HG03342 (cell line): ENCODE measurements around the gene WDR93.
A peak's percentile ranks its signal among the peaks of the same experiment; 100 is the strongest.
"Not testable (repeated sequence)": the region's sequence is repeated elsewhere in the genome, so short reads cannot be mapped to it uniquely, and the experiment has no call there.

Experiments
- ATAC-seq: cut with Tn5 transposase; IDR thresholded peaks from one replicate; pipeline ENCODE4 v1.9.1; 2021; ENCODE audit warnings: mild to moderate bottlenecking, moderate library complexity; ENCODE audit not compliant: unreplicated experiment

WDR93 gene

DNA sequence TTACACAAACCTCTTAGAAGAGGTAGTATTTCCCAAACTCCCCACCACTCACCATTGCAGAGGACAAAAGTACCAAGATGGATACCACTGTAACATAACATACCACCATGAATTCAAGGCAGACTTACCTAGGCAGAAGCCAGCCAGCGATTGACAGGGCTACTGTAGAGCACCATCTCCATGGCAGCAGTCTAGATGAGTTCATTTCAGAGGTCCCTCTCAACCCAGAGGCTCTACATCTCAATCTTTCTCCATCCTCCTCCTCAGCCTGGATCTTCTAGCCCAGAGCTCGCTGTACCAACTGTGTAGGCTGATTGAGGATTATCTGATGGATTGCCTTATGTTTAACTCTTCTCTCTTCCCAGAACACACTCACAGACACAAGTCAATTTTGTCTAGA, 9.5 kb upstream of the WDR93 start:
- no peak for ATAC-seq

DNA sequence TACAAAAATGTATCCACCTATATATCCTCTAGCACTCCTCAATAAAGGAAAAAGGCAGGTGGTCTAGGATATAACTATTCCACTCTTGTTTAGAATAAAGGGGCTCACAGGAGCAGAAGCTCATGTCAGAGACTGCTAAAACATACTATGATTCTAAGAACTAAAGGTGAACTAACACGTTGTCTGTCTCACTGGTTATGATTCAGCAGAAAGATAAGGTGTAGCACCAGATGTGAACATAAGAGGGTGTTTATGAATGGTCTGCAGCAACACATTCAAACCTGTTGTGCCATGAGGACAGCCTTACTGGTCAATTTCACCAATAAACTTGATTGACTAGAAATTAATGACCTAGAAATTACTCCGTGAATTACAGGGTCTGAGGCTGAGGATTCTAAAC, 4.6 kb upstream of the WDR93 start:
- no peak for ATAC-seq

DNA sequence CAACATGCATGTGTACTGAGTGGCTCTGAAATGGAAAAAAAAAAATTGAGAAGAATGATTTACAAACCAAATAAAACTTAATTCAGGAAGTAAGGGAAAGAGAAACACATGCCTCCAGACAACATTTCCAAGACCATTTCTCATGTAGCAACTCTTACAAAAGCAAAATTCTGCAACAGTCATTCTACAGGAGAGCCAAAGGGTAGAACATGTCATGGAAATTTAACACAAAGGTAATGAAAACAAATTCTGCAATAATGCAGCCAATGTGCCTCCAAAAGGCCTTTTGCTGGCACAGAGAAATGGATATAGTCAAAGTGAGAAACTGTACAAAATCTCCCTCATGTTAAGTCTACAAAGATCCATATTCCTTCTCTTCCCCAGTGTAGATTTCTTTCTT, 4.1 kb upstream of the WDR93 start:
- no peak for ATAC-seq

DNA sequence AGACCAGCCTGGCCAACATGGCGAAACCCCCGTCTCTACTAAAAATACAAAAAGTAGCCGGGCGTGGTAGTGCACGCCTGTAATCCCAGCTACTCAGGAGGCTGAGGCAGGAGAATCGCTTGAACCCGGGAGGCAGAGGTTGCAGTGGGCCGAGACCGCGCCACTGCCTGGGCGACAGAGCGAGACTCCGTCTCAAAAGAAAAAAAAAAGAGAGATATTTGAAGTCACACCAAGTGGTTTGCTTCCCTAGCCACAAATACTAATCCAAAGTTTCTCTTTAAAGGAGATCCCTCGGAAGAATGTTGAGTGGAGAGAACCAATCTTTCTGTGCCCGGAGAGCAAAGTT, 708 bp upstream of the WDR93 start:
- not testable (repeated sequence) for ATAC-seq

DNA sequence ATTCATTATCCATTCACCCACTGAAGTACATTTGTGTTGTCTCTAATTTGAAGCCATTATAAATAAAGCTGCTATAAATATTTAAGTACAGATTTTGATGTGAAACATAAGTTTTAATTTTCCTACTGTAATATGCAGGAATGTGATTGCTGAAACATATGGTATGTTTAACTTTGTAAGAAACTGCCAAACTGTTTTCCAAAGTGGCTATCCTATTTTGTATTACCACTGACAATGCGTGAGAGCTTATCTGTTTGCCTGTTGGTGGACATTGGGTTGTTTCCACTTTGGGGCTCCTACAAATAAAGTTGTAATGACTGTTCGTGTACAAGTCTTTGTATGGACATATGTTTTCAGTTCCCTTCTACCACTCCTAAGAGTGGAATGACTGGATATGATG, 2.5 kb downstream of the WDR93 start:
- no peak for ATAC-seq

DNA sequence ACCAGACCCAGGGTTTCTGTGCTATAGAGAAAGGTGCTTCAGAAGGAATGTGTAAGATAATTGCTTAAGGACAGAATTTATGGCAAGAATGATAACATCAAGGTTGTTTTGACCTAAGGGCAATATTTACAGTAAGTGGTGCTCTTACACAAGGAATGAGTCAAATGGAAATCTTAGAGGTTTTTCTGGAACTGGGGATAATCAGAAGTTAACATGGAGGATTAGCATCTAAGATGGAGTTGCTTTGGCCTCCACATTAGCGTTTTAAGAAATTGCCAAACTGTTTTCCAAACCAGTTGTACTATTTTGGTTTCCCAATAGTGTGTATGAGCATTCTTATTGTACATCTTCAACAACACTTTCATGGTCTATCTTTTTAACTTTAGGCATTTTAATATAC, 3.1 kb downstream of the WDR93 start:
- ATAC-seq = no peak

DNA sequence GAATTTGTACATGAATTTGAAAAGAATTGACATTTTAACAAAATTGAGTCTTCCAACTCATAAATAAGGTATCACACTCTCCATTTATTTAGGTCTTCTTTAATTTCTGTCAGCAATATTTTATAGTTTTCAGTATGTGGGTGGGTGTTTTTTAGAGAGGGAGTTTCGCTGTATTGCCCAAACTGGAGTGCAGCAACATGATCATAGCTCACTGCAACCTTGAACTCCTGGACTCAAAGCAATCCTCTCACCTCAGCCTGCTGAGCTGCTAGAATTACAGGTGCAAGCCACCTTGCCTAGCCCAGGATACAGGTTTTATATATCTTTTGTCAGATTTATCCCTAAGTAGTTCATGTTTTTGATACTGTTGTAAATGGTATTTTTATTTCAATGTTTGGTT, 4.6 kb downstream of the WDR93 start:
- ATAC-seq = no peak

DNA sequence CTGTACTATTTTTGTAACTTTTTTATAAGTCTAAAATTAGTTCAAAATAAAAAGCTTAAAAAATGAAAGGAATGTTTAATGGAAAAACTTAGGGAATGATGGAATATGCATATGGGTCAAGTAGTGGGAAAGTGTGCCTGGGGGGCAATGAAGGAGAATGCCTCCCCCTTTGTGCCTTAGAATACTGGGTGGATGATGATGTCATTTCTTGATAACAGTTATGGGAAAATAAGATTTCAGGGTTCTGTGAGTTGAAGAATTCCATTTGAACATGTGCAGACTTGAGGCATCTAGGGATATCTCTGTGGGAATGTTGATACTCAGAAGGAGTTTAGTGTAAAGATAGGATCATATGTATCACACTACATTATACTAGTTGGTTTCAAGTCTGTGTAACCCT, 13.8 kb downstream of the WDR93 start:
- no peak for ATAC-seq

DNA sequence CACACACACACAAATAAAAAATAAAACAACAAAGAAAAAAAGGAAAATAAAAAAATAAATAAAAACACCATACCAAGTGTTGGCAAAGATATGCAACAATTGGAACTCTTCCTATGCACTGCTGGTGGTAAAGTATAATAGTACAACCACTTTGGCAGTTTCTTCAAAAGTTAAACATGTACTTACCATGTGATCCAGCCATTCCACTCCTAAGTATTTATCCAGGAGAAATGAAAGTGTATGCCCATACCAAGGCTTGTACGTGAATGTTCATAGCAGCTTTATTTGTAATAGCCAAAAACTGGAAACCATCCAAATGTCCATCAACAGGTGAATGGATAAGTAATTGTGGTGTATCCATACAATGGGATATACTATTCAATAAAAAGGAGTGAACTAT, 17.0 kb downstream of the WDR93 start:
- no peak for ATAC-seq

DNA sequence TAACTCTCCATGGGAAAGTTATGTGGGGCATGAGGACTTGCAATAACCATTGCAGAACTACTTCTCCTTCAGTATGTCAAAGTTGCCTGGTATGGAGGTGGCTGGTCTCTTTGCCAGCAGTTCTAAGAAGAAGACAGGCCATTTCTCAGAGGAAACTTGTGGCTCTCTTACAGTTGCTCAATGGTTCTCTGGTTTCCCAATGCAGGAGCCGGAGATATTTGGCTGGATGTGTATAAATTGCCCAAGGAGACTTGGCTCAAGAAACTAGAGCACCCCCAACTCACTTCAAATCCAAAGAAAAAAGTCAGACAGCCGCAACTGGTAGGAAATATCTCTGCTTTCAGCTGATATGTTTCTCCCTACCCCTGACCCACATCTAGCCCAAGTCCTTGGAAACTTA, 24.2 kb downstream of the WDR93 start:
- no peak for ATAC-seq

DNA sequence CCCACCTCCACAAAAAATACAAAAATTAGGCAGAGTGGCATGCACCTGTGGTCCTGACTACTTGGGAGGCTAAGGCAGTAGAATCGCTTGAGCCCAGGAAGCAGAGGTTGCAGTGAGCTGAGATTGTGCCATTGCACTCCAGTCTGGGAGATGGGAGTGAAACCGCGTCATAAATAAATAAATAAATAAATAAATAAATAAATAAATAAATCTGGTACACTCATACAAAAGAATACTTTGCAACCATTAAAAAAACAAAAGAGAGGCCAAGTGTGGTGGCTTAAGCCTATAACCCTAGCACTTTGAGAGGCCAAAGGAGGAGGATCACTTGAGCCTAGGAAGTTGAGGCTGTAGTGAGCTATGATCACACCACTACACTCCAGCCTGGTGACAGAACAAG, 32.4 kb downstream of the WDR93 start:
- ATAC-seq = no peak

DNA sequence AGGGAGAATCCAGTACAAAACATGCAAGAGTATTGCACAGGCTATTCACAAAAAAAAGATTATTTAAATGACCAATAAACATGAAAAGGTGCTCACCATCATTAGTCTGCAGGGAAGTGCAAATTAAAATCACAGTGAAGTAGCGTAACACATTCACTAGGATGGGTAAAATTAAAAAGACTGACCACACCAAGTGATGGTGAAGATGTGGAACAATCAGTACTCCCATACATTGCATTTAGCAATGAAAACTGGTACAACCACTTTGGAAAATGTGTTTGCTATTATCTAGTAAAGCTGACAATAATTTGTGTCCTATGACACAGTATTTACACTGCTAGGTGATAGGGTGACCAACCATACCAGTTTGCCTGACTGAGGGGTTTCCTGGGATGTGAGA, 34.0 kb downstream of the WDR93 start:
- no peak for ATAC-seq

DNA sequence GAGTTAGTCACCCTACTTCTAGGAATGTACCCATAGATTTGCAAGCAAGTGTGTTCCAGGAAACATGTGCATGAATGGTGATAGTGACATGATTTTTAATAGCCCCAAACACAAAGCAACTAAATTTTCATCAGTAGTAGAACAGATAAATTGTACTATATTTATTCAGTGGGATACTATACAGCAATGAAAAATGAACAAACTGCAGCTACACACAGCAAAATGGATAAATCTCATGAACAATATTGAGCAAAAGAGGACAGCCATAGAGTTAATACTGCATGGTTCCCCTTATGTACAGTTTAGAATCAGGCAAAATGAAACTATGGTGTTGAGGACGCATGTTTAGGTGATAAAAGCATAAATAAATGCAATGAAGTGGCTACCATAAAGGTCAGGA, 34.5 kb downstream of the WDR93 start:
- ATAC-seq = no peak

DNA sequence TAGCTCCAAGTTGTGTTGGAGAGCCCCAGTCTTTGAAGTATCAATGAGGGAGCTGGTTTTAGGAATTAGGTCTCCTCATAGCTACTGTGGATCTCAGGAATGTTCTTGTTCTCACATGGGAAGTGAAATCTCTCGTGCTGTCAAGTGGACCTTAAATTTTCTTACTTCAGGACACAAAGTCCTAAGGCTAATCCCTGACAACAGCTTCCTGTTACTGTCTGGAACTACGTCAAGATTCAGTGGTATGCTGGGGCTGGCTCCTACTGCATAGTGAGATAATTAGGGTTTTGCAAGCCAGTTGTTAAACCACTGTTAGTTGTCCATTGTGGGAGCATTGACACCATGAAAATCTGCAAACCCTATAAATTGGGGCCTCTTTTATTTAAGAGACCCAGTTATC, 37.6 kb downstream of the WDR93 start:
- ATAC-seq = no peak

DNA sequence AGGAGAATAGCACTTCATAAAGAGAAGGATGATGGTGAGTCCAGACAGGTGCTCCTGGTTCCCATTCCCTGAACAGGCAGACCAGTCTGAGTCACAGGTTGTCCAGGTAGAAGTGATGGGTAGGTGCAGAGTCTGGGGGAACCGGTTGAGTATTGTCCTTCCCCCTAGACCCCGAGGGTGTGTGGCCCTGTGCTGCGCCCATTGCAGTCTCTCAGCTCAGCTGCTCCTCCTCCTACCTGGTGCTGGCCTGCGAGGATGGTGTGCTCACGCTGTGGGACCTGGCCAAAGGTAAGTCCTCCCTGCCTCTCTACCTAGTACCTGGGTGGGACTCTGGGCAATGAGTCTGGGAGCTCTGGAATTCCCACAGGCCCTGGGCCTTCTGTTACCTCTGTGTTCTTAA, 40.7 kb downstream of the WDR93 start:
- ATAC-seq = no peak

DNA sequence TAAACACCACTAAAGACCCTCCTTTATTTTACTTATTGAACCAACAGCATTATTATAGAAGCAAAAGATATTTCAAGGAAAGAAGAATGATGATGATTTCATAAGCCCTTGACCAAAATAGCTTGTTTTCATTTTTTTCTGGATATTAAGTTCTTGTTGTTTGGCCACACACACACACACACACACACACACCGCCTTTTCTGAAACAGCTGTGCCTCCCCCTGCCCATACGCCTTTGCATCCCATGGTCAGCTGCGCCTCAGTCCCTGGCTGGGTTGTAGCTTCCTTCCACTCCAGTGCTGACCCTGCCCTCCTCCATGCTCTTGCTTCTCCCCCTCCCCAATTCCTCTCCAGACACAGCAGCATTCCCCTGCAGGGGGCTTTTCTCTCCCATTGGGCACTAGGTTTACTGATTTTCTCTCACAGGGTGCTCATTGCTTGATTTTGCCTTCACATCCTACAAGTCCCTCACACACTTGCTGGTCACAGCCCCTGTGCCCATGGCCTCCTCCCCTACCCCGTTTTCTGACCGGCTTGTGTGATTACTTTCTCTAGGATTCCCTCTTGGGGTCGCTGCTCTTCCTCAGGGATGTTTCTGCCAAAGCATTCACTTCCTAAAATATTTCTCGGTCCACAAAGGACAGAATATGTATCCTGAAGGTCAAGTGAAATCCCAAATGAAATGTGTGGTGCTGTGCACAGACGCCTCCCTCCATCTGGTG, 42.0 kb downstream of the WDR93 start:
- ATAC-seq = no peak

DNA sequence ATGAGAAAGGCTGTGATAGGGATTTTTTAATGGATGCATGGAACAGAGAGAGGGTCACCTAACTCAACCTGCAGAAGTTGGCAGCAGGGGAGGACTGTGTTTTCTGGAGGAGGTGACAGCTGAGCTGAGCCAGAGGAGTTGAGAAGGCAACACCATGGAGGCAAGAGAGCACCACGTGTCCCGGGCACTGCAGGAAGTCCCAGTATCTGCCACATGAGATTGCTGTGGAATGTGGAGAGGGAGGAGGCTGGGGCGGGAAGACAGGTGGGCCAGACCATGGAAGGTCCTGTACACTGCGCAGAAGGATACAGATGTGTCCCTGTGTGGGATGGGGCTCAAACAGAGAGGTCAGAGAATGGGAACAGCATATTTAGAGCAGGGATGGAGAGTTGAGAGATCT, 45.2 kb downstream of the WDR93 start:
- ATAC-seq = no peak

DNA sequence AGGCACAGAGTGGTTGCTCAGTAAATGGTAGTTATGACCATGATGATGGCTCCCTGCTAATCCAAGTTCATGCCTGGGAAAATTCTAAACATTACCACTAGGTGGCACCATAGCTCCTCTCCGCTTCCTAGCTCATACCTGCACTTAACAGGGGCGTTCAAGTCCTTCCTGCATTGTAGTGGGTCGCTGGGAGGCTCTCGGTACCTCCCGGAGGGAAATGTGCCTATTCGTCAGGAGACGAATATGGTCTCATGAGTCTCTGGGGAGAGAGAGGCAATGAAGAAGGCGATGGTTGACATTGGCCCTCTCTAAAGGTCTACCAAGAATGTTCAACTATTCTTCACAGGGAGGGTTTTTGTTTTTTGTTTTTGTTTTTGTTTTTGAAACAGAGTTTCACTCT, 49.5 kb downstream of the WDR93 start:
- peak; percentile 80 for ATAC-seq

DNA sequence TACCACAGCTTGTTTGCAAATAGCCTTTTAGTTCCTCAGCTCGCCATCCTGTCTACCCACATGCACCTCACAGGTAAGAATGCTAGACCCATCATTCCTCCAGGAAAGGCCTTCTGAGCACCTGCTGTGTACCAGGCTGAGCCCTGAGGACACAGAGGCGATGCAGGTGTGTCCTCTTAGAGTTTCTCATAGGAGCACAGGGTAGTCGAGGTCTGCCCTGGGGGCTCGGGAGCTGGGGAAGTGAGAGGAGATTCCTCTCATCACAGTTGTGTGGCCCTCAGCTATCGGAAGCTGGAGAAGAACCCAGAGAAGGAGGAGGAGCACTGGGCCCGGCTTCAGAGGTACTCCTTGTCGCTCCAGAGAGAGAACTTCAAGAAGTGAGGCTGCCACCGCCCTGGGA, 52.4 kb downstream of the WDR93 start:
- no peak for ATAC-seq

DNA sequence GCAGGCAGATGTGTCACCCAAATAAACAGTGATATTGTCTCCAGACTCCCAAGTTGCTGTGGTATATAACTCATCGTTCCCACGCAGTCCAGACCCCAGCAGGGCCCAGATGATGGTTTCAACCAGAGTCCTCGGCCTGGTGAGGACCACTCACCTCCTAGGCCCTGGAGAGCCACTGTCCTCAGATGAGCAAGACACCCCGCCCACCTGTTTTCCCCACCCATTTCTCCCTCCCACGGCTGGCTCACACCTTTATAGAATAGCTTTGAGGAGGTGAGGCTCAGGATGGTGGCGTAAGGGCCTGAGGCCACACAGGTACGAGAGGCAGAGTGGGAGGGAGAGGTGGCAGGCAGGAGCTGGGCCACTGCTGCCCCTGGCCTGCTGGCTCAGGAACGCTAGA, 53.0 kb downstream of the WDR93 start:
- no peak for ATAC-seq

DNA sequence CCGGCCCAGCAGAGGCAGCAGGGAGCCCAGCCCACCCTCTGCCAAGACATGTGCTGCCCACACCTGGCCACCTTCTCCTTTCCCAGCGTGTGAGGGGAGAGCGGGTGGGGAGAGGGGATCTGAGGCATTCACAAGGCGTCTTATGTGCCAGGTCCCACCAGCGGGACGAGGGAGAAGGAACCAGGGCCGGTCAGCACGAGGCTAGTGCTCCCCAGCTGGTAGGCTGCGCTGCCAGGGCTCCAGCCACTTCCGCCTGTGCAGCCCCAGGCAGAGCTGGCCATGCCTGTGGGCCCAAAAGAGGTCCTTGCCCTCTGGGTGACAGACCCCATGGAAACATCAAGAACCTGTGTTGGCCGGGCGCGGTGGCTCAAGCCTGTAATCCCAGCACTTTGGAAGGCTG, 54.5 kb downstream of the WDR93 start:
- ATAC-seq = no peak

DNA sequence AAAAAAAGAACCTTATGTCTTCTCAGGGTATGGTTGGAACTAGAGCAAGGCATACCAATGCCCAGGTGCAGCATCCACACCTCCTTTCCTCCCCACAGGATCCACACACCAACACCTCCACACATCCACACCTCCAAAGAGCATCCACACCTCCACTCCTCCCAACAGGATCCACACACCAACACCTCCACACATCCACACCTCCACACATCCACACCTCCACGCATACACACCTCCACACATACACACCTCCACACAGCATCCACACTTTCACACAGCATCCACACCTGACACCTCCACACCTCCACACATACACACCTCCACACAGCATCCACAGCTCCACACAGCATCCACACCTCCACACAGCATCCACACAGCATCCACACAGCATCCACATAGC, 55.2 kb downstream of the WDR93 start:
- ATAC-seq = no peak

DNA sequence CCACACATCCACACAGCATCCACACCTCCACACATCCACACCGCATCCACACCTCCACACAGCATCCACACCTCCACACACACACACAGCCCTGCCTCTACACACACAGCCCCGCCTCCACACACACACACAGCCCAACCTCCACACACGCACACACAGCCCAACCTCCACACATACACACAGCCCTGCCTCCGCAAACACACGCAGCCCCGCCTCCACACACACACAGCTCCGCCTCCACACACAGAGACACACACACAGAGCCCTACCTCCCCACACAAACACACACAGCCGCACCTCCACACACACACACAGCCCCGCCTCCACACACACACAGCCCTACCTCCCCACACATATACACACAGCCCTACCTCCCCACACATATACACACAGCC, 55.8 kb downstream of the WDR93 start:
- ATAC-seq = no peak
